GM21423 (cell line): ENCODE results near the gene OR4A47.
"Not testable (repeated sequence)": the region's sequence is repeated elsewhere in the genome, so short reads cannot be mapped to it uniquely, and the experiment has no call there.

Experiments
- ATAC-seq: cut with Tn5 transposase; IDR thresholded peaks from one replicate; pipeline ENCODE4 v1.9.1; 2021; ENCODE audit warnings: mild to moderate bottlenecking, moderate library complexity; ENCODE audit not compliant: unreplicated experiment

The OR4A47 gene, protein sequence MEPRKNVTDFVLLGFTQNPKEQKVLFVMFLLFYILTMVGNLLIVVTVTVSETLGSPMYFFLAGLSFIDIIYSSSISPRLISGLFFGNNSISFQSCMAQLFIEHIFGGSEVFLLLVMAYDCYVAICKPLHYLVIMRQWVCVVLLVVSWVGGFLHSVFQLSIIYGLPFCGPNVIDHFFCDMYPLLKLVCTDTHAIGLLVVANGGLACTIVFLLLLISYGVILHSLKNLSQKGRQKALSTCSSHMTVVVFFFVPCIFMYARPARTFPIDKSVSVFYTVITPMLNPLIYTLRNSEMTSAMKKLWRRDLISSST

DNA sequence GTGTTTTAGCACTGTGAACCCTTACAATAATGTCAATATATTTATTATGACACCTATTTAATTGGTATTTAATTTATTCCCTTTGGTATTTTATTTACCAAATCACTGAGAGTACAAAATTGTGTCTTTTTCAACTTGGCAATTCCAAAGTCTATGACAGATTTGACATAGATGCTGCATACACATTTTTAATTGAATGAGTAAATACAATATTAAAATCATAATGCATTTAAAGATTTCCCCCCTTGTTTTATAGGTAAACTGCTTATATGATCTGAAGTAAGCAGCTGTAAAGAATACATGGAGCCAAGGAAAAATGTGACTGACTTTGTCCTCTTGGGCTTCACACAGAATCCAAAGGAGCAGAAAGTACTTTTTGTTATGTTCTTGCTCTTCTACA, at the start of gene OR4A47:
TSS of gene OR4A47 (plus strand) at position 301 of the 400 bp plus-strand sequence. CDS start at position 301, 0 bp downstream.
- ATAC-seq, result not testable (repeated sequence)

DNA sequence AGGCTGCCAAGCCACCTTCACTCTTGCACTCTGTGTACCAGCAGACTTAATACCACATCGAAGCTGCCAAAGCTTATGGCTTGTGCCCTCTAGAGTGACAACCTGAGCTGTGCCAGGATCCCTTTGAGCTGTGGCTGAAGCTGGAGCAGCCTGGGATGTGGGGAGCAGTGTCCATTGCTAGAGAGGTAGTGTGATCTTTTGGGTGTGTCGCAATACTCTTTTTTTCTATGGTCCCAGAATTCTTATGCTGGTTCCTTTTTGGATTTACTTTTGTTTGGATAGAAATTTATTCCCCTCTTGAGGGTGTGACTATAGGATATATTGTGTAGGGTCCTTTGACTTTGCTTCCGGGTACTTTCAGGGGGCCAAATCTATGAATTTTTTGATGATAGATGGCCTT, 32.7 kb upstream of the OR4A47 start:
- not testable (repeated sequence) for ATAC-seq

DNA sequence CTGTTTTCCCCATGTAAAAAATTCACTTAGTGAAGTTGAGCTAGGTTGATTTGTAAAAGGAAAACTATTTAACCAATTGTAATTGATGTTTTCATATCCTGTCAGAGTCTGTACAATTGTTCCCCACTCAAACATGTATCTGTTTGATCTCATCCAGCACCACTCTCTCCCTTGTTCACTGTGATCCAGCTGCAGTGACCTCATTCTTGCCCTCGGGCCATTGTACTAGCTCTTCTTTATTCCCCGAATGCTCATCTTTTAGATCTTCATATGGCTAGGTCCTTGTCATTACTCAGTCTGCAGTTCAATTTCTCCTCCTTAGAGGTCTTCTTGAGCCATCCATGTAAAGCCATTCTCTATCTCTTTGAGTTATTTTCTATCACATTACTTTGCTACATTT, 14.6 kb upstream of the OR4A47 start:
- not testable (repeated sequence) for ATAC-seq

DNA sequence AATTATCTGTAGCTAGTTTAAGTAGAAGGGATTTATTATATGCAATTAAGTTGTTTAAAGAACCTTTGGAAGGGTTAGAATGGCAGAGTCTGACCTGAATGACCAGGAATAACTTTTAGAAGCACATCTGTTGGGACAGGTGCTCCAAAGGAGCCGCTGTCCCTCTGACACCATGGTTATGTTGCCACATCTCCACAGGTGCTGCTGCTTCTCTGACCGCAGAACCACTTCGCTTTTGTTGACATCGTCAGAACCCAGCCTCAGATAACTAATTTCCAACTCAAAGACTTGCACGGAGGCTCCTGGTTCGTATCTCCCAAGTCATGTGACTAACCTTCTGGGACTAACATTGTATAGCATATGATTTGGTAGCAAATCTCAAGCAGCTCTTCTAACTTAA, 13.9 kb upstream of the OR4A47 start:
- not testable (repeated sequence) for ATAC-seq

DNA sequence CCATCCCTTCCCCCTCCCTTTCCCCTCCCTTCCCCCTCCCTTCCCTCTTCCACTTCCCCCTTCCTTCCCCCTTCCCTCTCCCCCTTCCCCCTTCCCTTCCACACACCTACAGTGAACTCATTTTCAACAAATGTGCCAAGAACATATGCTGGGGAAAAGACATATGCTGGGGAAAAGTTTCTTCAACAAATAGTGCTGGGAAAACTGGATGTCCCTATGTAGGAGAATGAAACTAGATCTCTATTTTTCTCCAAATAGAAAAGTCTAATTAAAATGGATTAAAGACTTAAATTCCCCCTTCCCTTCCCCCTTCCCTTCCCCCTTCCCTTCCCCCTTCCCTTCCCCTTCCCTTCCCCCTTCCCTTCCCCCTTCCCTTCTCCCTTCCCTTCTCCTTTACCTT, 17.6 kb downstream of the OR4A47 start:
- ATAC-seq, result not testable (repeated sequence)

DNA sequence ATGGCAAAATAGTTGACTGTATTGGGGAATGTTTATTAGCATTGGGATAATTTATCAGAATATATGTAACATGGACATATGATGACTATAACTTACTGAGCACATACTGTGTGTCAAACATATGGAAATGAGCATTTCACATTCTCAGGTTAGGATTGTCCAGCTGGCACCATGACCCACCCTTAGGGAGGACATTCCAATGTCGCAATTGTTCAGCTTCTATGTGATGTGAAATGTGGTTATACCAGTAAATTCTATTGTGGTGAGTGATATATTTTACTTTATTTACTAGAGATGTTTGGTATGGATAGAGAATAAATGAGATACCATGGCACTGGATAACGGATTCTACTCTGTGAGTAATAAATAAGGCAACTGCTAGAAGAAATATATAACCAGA, 50.4 kb downstream of the OR4A47 start:
- no peak for ATAC-seq
